Measurements from ENCODE around the gene GNPNAT1.

GNPNAT1 gene

DNA sequence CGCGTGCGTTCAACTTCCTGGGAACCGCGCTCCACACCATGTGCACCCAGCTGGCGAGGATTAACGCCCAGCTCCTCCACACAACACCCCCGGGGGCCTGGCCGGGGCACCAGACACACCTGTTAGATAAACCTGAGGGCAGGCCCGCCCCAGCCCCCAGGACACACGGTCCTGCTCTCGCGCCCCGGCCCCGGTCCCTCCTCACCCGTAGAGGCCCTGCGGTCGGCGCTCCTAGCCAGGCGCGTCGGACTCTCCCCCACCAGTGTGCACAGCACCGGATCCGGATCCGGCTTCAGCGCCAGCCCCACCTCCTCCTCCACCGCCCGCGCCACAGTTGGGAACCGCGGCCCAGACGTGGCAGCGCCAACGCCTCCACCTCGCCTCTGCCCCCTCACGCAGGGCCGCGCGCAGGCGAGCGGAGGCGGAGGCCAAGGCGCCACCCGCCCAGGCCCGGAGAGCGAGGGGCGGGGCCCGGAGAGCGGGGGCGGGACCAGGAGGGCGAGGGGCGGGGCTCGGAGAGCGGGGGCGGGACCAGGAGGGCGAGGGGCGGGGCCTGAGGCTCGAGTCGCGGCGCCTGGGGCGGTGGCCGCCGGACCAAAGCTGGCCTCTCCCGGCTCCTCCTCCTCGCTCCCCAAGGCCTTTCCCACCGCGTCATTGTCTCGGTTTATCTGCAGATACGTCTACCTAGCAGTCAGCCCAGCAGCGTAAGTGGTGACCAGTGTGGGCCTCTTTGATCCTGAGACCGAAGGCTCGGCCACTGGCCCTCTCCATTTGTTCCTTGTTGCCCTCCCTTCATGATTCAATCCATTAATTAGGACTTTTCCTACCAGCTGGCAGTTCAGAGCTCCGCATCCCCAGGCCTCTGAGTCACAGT lies at the start of gene GNPNAT1:
Gene GNPNAT1, minus strand, starts transcription at position 385 of the 874 bp plus-strand sequence. CDS start 6,957 bp downstream, outside the sequence.
- no peak for FAIRE-seq

GRCh38 chr14:52840877-52841276 lies 49.5 kb upstream of the GNPNAT1 start:
- no peak for FAIRE-seq

DNA sequence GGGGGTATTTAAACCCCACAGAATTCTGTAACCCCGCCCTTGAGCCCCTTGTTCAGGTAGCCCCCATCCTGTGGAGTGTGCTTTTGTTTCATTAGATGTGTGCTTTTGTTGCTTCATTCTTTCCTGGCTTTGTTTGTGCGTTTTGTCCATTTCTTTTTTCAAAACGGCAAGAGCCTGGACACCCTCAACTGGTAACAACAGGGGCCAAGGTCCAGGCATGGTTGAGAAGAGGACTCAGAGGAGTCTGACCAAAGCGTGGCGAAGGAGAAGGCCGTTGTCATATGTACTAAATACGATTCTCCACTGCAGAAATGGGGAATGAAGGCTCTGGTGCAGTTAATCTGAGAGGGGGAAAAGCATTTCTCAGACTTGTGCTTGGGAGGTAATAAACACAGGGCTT lies 46.0 kb upstream of the GNPNAT1 start:
- FAIRE-seq = no peak

DNA sequence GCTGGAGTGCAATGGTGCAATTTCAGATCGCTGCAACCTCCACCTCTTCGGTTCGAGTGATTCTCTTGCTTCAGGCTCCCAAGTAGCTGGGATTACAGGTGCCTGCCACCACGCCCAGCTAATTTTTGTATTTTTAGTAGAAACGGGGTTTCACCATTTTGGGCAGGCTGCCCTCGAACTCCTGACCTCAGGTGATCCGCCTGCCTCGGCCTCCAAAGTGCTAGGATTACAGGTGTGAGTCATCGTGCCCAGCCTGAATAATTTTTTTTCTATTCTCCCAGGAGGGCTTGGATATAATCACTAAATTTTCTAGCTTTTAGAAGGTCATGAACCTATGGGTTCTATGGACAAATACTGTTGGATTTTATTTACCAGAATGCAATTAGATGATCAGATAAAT lies 44.7 kb upstream of the GNPNAT1 start:
- FAIRE-seq = no peak

- FAIRE-seq = no peak
Measured at GRCh38 chr14:52835122-52835903, 43.9 kb upstream of the GNPNAT1 start.

DNA sequence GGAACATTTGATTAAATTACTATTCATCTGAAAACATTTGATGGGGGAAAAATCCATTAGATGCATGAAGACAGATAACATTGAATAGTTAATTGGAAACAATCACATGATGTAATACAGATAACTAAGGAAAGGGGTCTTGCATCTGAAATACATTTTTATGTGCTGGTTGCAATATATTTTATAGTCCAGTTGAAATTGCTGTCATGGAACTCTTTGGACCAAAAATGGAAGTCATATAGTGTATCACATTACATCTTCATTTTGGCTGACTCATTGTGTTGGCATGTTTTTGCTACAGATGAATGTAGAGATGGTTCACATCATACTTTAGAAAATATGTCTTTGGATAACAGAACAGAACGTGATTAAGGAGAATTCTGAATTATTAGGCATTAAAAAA lies 43.0 kb upstream of the GNPNAT1 start:
- FAIRE-seq = peak; percentile 33

GRCh38 chr14:52833891-52834290 lies 42.5 kb upstream of the GNPNAT1 start:
- no peak for FAIRE-seq

- FAIRE-seq = no peak
Measured at GRCh38 chr14:52829527-52830185, 38.2 kb upstream of the GNPNAT1 start.

DNA sequence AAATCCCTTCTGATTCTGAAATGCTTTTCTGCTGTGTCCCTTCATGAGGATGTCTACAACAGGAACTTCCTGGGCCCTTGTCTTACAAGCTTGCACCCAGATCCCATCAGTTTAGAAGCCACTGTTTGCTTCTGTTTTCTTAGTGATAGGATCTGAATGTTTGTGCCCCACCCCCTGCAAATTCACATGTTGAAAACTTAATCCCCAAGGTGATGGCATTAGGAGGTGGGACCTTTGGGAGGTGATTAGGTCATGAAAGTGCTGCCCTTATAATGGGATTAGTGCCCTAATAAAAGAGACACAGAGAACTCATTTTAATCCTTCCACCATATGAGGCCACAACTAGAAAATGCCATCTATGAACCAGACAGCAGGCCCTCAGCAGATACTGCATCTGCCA lies 36.0 kb upstream of the GNPNAT1 start:
- FAIRE-seq = no peak

DNA sequence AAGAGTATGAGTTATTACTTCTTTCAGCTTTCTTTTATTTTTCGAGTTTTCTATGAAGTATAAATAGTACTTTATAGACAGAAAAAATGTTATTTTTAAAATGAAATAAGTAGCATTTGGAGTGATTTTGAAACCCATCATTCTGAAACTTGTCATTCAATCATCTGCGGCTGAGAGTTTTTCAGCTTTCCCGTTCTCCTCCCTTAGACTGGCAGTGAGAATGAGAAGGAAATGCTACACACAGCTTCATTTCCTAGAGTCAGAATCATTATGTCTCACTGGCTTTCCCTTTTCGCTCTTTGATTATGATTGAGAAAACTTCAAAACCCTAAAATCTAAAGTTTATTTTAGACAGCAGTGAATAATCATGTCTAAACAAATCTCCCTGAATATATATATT lies 33.7 kb upstream of the GNPNAT1 start:
- FAIRE-seq = no peak

GRCh38 chr14:52824462-52824861 lies 33.1 kb upstream of the GNPNAT1 start:
- FAIRE-seq = no peak

DNA sequence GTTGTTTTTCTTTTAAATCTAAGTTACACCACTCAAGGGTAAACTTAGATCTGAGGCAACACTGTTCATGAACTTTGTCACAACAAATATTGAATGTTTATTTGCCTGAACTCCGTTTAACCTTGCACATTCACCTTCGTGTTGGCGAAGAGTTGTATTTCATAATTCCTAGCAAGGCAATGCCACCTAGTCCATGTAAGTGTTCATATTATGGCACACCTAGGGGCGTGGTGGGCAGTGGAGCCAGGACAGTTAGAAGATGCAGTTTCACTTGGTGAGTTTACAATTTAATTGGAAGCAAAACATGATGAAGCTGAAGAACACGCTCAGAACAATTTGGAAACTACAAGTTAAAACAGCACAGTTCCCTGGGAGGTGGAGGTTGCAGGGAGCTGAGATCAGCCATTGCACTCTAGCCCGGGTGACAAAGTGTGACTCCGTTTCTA lies 30.4 kb upstream of the GNPNAT1 start:
- FAIRE-seq = no peak

- no peak for FAIRE-seq
Measured at GRCh38 chr14:52808101-52808500, 16.7 kb upstream of the GNPNAT1 start.

DNA sequence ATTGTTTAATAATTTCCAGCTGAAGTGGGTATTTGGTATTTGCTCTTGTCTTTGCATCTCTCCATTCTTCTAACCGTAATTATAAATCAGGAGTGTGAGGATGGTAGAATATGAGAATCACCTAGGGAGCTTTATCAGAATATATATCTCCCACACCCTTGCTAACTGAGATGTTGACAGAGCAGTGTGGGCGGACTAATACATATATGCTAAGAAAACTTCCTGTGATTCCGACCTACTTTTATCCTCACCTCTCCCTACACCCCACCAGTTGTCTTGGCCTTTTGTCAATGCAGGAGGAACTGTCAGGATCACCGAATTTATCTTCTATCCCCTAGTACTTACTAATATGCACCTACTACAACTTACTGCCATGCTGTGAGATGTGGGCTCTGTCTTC lies 14.7 kb upstream of the GNPNAT1 start:
- FAIRE-seq = no peak

GRCh38 chr14:52802597-52802996 lies 11.2 kb upstream of the GNPNAT1 start:
- no peak for FAIRE-seq

DNA sequence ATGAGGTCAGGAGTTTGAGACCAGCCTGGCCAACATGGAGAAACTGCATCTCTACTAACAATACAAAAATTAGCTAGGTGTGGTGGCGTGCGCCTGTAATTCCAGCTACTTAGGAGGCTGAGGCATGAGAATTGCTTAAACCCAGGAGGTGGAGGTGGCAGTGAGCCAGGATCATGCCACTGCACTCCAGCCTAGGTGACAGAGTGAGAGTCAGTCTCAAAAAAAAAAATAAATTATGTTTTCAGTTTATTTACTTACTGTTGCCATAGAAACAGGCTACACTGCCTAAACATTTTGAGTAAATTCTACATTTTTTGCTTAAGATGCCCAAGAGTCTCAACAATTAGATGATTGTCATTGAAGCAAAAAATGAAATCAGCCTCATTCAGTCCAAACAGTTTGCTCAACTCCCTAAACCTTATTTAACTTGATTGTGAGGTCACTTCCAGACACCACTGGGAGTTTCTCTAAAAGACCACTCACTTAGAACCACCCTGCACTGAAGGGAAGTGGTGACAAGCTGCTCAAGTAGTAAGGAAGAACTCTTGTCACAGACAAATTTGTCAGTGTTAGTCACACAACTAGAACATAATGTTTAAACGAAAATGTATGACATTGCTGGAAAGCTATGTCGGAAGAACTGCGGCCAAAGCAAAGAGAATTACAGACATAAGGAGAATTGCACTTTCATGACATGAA lies 9.8 kb upstream of the GNPNAT1 start:
- FAIRE-seq = no peak

DNA sequence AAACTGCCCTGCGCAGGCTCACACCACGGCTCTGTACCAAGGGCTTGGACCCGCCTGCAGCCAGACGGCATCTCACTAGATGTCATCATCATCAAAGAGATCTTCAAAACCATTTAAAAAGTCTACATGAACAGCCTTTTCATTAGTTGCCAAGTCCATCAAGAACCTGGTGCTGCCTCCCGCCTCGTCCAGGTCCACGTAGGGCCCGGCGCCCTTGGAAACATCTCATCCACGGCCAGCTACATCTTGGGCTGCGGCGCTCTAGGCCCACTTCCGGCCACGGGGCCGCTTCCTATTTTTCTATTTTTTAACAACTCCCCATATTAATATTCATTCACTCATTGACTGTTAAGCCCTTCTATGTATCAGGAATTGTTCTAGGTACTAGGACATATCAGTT lies 7.4 kb upstream of the GNPNAT1 start:
- no peak for FAIRE-seq

DNA sequence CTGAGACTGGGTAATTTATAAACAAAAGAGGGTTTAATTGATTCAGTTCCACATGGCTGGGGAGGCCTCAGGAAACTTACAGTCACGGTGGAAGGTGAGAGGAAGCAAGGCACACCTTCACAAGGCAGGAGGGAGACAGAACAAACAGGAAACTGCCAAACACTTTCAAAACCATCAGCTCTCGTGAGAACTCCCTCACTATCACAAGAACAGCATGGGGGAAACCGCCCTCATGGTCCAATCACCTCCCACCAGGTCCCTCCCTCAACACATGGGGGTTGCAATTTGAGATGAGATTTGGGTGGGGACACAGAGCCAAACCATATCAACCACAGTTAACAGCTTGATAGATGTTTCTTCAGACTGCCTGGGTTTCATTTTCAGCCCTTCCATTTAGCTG lies 6.2 kb upstream of the GNPNAT1 start:
- FAIRE-seq = no peak

DNA sequence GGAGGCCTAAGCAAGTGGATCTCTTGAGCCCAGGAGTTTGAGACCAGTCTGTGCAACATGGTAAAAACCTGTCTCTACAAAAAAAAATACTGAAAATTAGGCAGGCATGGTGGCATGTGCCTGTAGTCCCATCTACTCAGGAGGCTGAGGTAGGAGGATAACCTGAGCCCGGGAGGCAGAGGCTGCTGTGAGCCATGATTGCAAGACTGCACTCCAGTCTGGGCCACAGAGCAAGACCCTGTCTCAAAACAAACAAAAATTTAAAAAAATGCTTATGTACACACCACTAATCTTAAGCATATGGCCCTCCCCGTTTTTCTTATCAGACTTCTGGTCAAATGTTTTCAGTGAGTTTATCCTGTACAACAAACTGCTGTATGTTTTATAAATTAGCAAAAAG lies 1.7 kb upstream of the GNPNAT1 start:
- FAIRE-seq = no peak

DNA sequence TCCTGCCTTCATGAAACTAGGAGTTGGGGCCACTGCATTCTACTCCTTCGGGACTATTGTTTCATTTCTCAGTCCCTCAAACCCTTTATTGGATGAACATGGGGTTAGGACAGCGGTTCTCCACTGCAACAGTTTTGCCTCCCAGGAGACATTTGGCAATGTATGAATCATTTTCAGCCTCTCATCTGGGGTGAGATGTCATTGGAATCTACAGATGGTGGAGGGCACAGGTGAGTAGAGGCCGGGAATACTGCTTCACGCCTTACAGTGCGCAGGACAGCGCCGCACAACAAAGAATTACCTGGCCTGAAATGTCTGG lies 649 bp upstream of the GNPNAT1 start:
- no peak for FAIRE-seq

DNA sequence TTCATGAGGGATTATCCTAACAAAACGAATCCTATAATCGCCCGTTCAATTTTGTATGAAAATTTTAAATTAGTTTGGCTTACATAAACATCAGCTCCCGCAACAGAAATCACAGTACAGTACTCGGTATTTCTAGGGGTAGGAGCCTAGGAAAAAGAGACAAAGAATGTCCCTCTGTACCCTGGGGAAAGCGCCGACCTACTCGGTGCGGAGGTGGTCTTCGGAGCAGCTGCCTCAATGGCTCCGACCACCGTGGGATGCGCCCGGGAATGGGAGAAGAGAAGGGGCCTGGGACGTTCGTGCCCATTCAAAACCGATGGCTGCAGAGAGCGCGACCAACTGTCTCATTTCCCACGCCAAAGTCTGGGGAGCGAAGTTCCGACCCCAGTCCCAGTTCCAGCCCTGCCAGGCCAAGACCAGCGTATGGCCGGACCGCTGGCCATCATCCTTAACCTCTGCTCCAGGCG lies 618 bp downstream of the GNPNAT1 start:
- FAIRE-seq = no peak

DNA sequence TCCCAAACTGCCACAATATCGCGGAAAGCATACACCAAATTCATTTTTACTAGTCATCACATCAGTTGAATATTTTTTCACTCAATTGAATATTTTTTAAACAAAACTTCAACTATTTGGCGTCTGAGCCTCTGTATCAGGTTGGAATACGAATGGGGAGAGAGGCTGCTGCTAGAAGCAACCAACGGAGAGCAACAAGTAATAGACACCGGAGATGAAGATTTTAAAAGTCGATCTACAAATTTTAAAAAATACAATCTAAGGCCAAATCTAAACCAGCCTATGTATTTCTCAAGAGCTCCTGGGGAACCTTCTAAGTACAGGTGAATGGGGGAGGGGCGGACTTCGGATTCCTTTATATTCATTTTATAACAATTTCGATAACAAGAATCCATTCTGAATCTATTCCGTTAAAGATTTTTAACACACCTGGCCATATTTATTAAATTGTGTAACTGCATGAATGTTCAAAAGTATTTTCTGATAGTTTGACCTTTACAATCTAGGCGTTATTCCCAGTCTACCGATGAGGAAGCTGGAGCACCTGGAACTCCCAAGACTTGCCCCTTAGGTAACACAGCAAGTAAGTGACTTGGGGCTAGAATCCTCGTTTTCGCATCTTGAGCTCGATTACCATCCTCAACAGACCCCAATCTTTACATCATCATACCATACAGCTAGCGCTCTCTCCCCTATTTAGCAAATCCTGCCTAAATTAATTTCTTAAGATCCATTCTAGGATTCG lies 1.2 kb downstream of the GNPNAT1 start:
- FAIRE-seq = no peak

All from endometrium (tissue), 2 donors.